Left lung (tissue), 10 donors: ENCODE data around the gene LDB2. TPM values are rescaled to one million over a fixed set of nuclear protein-coding genes. Genes with fewer than 3 reads are reported as not detected.

ENCODE experiments used
- ATAC-seq: fragments of 200-7000 bp; cut with Tn5 transposase; one replicate; pipeline ENCODE4 v1.9.1; 2020; ENCODE audit warnings: moderate library complexity
- DNase-seq, 4 donors: peaks; one replicate each; pipeline ENCODE4 v3.0.0-alpha.2; 2013 to 2020
- H3K27ac ChIP-seq, 2 donors: fragments of 200-600 bp; sonication (generic) in 1 of 2; one replicate each; pipeline versions ENCODE4 v1.5.0 to v1.8.0; 2020 to 2021
- H3K27me3 ChIP-seq, 2 donors: fragments of 200-600 bp; sonication (generic) in 1 of 2; one replicate each; pipeline versions ENCODE4 v1.5.0 to v1.8.0; 2020 to 2021
- H3K36me3 ChIP-seq, 2 donors: fragments of 200-600 bp; sonication (generic) in 1 of 2; one replicate each; pipeline versions ENCODE4 v1.5.0 to v1.8.0; 2020 to 2021
- H3K4me1 ChIP-seq, 2 donors: fragments of 200-600 bp; one replicate each; pipeline ENCODE4 v1.8.0; 2021
- H3K4me3 ChIP-seq, 2 donors: fragments of 200-600 bp; sonication (generic) in 1 of 2; one replicate each; pipeline versions ENCODE4 v1.5.0 to v1.8.0; 2020 to 2021; ENCODE audit warnings: mild to moderate bottlenecking in 1 of 2
- H3K9me3 ChIP-seq, 2 donors: fragments of 200-600 bp; sonication (generic) in 1 of 2; one replicate each; pipeline versions ENCODE4 v1.5.0 to v1.8.0; 2020 to 2021
- intact Hi-C, 2 donors: fragments of 100-400 bp; cut with DNase I; formaldehyde crosslinking; loops; one replicate each; pipeline versions ENCODE4 v1.11.2 to v1.14.2; 2022
- polyA plus RNA-seq, 6 donors: library from polyadenylated mRNA; unstranded; fragments of 120-200 nt; gene quantifications; one replicate each; pipeline ENCODE4 v1.2.1, GENCODE V29; 2013; ENCODE audit not compliant: insufficient read length in 6 of 6
- total RNA-seq, 2 donors: library from RNA; stranded (reverse); fragmentation: NEBNext Ultra II Directional; extraction: Animal tissue kit (Norgen Biotek cat#: 25700); gene quantifications; one replicate each; pipeline ENCODE4 v1.2.1, GENCODE V29; 2021
- TF ChIP-seq, protein P1 (sequence below), 2 donors: fragments of 200-600 bp; sonication (generic) in 1 of 2; IDR thresholded peaks; one replicate each; pipeline versions ENCODE4 v1.5.0 to v1.8.0; 2021; ENCODE audit warnings: antibody characterized with exemption in 2 of 2
- donor health status: DM: no; HTN: yes; CAD: no.
- donor health status: DM: no; HTN: no; CAD: no.

LDB2 gene
- total and polyA plus RNA-seq, 8 donors = 37.7 to 97.0 (median 78.5) TPM

- Histone ChIP-seq H3K36me3 (no peaks in the 10 kb centered on the region), H3K9me3 (no peaks in the 10 kb centered on the region), H3K27me3 (no peaks in the 10 kb centered on the region), H3K4me3 (no peak overlapping the region), H3K4me1 (peaks cover 5 to 12% of the 10 kb centered on the region in 2 donors), H3K27ac (no peak overlapping the region)
- intact Hi-C loops = no loop called here
- TF ChIP-seq, protein P1, sequence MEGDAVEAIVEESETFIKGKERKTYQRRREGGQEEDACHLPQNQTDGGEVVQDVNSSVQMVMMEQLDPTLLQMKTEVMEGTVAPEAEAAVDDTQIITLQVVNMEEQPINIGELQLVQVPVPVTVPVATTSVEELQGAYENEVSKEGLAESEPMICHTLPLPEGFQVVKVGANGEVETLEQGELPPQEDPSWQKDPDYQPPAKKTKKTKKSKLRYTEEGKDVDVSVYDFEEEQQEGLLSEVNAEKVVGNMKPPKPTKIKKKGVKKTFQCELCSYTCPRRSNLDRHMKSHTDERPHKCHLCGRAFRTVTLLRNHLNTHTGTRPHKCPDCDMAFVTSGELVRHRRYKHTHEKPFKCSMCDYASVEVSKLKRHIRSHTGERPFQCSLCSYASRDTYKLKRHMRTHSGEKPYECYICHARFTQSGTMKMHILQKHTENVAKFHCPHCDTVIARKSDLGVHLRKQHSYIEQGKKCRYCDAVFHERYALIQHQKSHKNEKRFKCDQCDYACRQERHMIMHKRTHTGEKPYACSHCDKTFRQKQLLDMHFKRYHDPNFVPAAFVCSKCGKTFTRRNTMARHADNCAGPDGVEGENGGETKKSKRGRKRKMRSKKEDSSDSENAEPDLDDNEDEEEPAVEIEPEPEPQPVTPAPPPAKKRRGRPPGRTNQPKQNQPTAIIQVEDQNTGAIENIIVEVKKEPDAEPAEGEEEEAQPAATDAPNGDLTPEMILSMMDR (IDR thresholded peaks at IDR 0.05) = no peak
- no peak for DNase-seq
- no peak for ATAC-seq
Measured at GRCh38 chr4:16846540-16847117, 51.8 kb downstream of the LDB2 start.

DNA sequence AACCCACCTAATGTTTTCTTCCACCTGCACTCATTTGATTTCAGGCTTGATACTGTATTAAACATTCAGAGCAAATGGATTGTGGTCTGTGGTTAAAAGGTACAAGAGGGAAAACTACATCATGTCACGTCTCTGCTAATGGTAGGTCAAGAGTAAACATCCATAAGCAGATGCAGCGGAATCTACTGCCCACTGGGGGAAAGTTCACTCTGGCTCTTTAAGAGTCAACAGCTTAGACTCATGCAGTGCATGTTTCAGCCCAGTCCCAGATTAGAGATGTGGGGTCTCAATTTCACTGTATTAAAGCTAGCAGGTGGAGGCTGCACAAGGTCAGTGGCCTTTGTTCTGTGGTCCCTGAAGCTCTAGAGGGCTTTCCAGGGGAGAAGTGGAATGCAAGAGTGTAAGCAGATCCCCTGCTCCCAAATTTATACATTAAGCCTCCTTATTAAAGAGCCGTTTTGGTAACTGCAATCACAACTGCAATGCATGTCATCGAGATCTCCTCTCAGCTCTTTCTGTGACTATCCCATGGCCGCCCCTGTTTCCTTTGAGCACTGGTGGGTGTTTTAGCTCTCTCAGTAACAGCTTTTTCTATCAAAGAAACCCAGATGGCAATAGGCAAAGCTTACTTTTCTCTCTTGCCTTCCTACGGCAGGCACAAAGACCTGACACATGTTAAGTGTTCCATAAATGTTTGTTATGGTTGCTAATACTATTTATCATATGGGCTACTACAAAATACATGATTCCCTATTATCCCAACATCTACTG is 53.4 kb downstream of the LDB2 start:
- no peaks in the 10 kb centered on the region for H3K36me3 ChIP-seq
- TF ChIP-seq, protein P1 (IDR thresholded peaks at IDR 0.05) = no peak
- DNase-seq = peak in 1 of 4 donors; percentile 48
- peak overlapping the region in 1 of 2 donors; percentile 30 for H3K27ac ChIP-seq
- H3K4me1 ChIP-seq = peaks cover 5 to 12% of the 10 kb centered on the region in 2 donors
- no peaks in the 10 kb centered on the region for H3K9me3 ChIP-seq
- no peaks in the 10 kb centered on the region for H3K27me3 ChIP-seq
- intact Hi-C loops = no loop called here
- H3K4me3 ChIP-seq = no peak overlapping the region
- no peak for ATAC-seq

- Histone ChIP-seq H3K36me3 (no peaks in the 10 kb centered on the region), H3K4me3 (no peak overlapping the region), H3K27me3 (no peaks in the 10 kb centered on the region), H3K4me1 (peaks cover 5 to 12% of the 10 kb centered on the region in 2 donors), H3K27ac (peak overlapping the region in 1 of 2 donors; percentile 30), H3K9me3 (no peaks in the 10 kb centered on the region)
- DNase-seq (peak in 1 of 4 donors; percentile 32), ATAC-seq (no peak)
- TF ChIP-seq, protein P1 (IDR thresholded peaks at IDR 0.05) = no peak
- intact Hi-C loops = no loop called here
Measured at GRCh38 chr4:16843831-16844508, 54.5 kb downstream of the LDB2 start.

DNA sequence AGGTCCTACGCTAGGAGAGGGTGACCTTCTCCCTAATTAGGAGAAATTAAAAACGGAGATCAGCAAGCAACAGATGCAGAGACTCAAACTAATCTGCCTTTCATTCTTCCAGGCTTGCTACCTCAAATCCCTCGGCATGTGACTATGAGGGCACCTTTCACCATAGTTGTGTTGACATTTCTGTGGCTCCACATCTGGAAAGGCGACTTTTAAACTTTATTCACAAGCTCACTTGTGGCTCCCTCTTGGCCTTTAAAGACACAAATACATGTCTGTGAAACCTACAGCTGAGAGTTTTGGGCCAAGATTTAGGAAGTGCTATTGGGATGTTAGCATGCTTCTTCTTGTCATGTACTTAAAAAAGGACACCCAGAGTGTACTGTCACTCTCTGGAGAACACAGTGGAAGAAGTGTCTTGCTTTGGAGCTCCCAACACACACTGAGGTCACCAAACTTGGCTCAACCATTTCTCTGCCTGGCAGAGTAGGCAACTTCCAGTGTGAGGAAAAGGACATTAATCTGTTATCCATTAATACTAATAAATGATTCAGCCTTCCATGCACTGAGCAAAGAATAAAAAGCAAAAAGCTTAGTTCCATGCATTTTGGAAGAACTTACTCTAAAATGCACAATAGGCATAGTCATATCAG is 60.1 kb downstream of the LDB2 start:
- intact Hi-C loops = no loop called here
- H3K4me3 ChIP-seq = no peak overlapping the region
- H3K27me3 ChIP-seq = no peaks in the 10 kb centered on the region
- no peak overlapping the region for H3K27ac ChIP-seq
- H3K4me1 ChIP-seq = no peaks in the 10 kb centered on the region
- no peaks in the 10 kb centered on the region for H3K36me3 ChIP-seq
- no peaks in the 10 kb centered on the region for H3K9me3 ChIP-seq
- ATAC-seq (no peak), DNase-seq (no peak)
- TF ChIP-seq, protein P1 (IDR thresholded peaks at IDR 0.05) = no peak
